Stimulated activated effector memory CD8-positive, alpha-beta T cell treated with anti-CD3 and anti-CD28 coated beads, Interleukin-12 subunit alpha, Interleukin-12 subunit beta, amount 100 ng/mL, for 72 hours (primary cell): ENCODE data around the gene KRI1.
"Not testable (repeated sequence)": the region's sequence is repeated elsewhere in the genome, so short reads cannot be mapped to it uniquely, and the experiment has no call there.

Source experiments
- ATAC-seq: fragments of 150-1000 bp; cut with Tn5 transposase; 2 replicates; pipeline ENCODE4 v1.10.0; 2021
- DNase-seq, 2 donors: peaks; one replicate each; pipeline ENCODE4 v3.0.0; 2021 to 2022; ENCODE audit warnings: low spot score in 2 of 2
- H3K27ac Mint-ChIP-seq: one replicate; pipeline ENCODE4 v1.8.0; 2022; ENCODE audit warnings: mild to moderate bottlenecking, mixed read lengths
- H3K36me3 Mint-ChIP-seq: one replicate; pipeline ENCODE4 v1.8.0; 2022; ENCODE audit warnings: mild to moderate bottlenecking, mixed read lengths
- H3K4me1 Mint-ChIP-seq: one replicate; pipeline ENCODE4 v1.8.0; 2022; ENCODE audit warnings: mixed read lengths
- H3K4me3 Mint-ChIP-seq: one replicate; pipeline ENCODE4 v1.8.0; 2022; ENCODE audit warnings: mild to moderate bottlenecking, mixed read lengths
- H3K9me3 Mint-ChIP-seq: one replicate; pipeline ENCODE4 v1.8.0; 2022; ENCODE audit warnings: mixed read lengths

The KRI1 gene

DNA sequence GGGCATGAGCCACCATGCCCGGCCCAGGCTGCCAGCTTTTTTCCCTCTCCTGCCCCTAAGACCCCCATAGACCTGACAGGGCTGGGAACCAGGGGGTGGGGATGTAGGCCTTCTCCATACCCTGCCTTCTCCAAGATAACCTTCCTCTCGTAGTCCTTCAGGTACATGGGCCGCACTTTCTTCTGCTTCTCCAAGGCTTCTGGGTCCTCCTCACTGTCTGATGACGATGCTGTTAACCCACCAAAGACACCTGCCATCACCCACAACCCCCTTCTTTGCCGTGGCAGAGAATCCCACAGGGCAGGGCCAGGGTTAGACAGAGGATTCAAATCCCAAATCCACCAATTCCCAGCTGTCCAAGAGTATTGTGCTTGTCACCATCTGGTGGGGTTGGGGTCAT, 3.2 kb downstream of the KRI1 start:
- Mint-ChIP-seq H3K4me1 (peaks cover 55% of the 10 kb centered on the region), H3K9me3 (no peaks in the 10 kb centered on the region), H3K27ac (no peak overlapping the region), H3K4me3 (no peak overlapping the region), H3K36me3 (peaks cover 96% of the 10 kb centered on the region)
- DNase-seq (no peak), ATAC-seq (no peak)

DNA sequence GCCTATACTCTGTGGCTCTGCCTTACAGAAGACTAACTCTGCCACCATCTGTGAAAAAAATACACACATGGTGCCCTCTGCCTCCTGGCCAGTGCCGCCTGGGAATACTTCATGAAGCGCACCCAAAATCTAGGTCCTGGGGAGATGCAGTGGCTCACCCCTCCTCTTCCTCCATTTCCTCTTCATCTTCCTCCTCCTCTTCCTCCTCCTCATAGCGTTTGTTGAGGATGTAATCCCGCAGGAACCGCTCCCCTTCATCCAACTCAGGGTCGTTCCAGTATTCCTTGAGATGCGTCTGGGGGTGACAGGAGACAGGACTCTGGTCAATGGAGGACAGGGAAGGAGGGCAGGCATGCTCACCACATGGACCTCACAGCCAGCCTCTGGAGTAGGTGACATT, 5.7 kb downstream of the KRI1 start:
- DNase-seq, result no peak
- Mint-ChIP-seq H3K36me3 (peaks cover 97% of the 10 kb centered on the region), H3K27ac (no peak overlapping the region), H3K4me3 (no peak overlapping the region), H3K4me1 (peaks cover 37% of the 10 kb centered on the region), H3K9me3 (no peaks in the 10 kb centered on the region)
- no peak for ATAC-seq

DNA sequence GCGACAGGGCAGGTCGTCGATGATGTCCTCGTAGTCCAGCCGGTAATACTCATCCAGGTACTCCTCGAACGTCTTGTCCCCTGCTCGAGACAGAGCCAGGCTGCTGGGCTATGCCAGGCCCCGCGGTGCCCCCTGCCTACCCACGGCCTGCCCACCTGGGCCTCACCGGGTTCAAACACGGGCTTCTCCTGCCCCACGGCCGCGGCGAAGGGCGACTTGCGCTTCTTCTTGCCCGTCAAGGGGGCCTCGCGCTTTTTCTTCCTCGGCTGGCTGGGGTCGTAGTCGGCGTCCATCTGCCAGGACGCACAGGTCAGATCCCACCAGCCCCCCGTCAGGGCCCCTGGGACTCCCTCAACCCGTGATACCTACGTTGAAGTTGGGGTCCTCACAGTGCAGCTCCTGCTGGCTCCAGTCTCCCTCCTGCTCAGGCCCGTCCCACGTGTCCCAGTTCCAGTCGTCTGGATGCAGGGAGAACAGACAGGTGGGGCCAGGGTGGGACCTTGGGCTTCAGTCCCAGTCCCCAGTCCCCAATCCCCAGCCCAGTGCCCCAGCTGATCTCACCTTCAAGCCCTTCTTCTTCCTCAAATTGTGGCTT, 8.1 kb downstream of the KRI1 start:
- DNase-seq (no peak), ATAC-seq (no peak)
- Mint-ChIP-seq H3K9me3 (no peaks in the 10 kb centered on the region), H3K4me1 (peaks cover 51% of the 10 kb centered on the region), H3K4me3 (no peak overlapping the region), H3K27ac (no peak overlapping the region), H3K36me3 (peaks cover 100% of the 10 kb centered on the region)

DNA sequence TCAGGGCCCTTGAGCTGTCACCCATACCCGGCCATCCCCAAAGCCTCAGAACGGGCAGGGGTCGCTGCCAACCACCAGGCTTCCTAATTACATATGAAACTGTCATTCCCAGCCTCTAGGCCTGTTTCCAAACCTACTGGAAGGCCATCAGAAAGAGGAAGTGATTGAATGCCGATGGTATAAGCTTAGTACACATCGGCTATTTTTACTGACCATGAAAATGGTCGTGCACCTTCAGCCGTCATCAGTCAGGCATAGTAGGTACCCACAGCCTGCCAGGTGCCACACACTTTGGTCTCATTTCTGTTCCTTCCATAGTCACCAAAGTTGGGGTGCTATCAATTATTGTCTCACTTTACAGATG, 10.2 kb downstream of the KRI1 start:
- no peak for ATAC-seq
- peaks cover 50% of the 10 kb centered on the region for H3K4me1 Mint-ChIP-seq
- DNase-seq, result no peak
- peak overlapping the region; percentile 91 for H3K27ac Mint-ChIP-seq
- no peak overlapping the region for H3K4me3 Mint-ChIP-seq
- no peaks in the 10 kb centered on the region for H3K9me3 Mint-ChIP-seq
- peaks cover 100% of the 10 kb centered on the region for H3K36me3 Mint-ChIP-seq

DNA sequence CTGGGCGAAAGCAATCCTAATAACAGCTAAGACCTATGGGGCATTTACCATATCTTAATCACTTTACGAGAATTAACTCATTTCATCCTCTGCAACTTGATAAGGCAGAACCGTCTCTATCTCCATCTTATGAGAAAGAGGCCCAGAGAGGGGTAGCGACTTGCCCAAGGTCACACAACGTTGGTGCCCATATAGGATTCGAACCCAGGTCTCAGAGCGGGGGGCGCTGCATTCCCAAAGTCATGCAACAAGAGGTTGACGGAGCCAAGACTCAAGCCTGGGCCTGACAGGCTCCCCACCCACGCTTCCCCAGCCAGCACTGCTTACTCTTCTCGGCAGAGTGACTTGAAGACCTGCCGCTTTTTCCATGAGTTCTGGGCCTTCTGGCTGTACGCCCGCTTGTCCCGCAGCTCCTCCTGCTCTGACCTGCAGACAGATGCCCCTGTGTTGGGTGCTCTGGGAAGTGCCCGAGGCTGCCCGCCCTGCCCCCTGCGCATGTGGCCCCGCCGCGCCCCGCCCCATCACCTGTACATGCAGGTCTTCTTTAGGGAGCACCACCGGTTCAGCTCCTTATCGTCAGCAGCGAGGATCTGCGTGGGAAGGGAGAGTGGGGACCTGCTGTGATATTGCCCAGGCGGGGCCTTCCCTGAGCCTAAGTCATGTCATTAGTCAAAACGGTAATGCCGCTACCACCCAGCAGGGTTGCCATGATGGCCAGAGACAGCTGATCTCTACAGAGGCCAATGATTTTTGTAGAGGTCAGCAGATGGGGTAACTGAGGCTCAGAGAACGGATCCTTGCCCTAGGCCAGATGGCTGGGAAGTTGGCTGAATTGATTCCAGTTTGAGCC, 10.8 kb downstream of the KRI1 start:
- no peak for ATAC-seq
- Mint-ChIP-seq H3K27ac (peak overlapping the region; percentile 91), H3K36me3 (peaks cover 100% of the 10 kb centered on the region), H3K9me3 (no peaks in the 10 kb centered on the region), H3K4me1 (peaks cover 50% of the 10 kb centered on the region), H3K4me3 (peak overlapping the region; percentile 55)
- DNase-seq, result no peak

DNA sequence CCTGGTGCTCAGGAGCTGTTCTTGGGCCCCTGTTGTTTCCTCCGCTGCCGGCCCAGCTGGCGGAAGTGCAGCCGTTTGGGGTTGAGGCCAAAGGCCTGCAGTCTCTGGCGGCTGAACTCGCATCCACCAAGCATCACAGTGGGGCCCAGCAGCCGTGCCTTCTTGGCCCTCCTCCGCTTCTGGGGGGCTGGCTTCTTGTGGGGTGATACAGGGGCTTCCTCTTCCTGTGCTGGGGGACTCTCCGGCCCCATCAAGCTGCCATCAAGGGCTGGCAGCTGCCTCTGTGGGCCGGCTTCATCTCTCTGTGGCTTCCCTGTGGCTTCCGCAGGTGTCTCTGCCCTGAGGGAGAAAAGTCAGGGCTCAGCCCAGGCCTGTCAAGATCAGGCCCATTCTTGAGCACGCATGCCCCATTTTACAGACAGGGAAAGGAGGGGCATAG, 11.8 kb downstream of the KRI1 start:
- H3K4me3 Mint-ChIP-seq, result peak overlapping the region; percentile 55
- H3K4me1 Mint-ChIP-seq, result peaks cover 50% of the 10 kb centered on the region
- no peaks in the 10 kb centered on the region for H3K9me3 Mint-ChIP-seq
- ATAC-seq (peak; percentile 82), DNase-seq (peak; percentile 42 to 81)
- peak overlapping the region; percentile 91 for H3K27ac Mint-ChIP-seq
- peaks cover 100% of the 10 kb centered on the region for H3K36me3 Mint-ChIP-seq

DNA sequence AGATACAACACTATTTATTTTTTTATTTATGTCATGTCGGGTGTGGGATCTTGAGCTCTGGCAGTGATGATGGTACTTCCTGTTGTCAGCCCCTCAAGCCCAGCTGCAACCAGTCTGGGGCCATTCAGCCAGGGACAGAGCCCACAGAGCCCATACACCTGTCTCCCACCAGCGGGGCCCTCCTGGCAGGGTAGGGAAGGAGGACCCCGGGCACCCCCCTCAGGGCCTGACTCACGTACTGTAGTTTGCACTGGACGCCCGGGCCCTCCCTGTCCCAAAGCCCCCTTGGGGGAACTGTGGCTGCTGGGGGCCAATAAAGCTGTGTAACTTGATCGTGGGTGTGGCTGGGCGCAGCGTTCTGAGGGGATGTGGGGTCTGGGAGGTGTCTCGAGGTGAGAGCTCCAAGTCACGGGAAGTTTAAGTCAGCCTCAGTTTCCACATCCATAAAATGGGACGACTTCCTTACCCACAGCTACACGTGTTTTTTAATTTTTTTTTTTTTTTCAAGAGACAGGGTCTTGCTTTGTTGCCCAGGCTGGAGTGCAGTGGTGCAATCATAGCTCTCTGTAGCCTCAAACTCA, 12.6 kb downstream of the KRI1 start:
- DNase-seq (no peak), ATAC-seq (no peak)
- Mint-ChIP-seq H3K36me3 (peaks cover 100% of the 10 kb centered on the region), H3K4me3 (peak overlapping the region; percentile 55), H3K27ac (peak overlapping the region; percentile 91), H3K4me1 (peaks cover 46% of the 10 kb centered on the region), H3K9me3 (no peaks in the 10 kb centered on the region)

DNA sequence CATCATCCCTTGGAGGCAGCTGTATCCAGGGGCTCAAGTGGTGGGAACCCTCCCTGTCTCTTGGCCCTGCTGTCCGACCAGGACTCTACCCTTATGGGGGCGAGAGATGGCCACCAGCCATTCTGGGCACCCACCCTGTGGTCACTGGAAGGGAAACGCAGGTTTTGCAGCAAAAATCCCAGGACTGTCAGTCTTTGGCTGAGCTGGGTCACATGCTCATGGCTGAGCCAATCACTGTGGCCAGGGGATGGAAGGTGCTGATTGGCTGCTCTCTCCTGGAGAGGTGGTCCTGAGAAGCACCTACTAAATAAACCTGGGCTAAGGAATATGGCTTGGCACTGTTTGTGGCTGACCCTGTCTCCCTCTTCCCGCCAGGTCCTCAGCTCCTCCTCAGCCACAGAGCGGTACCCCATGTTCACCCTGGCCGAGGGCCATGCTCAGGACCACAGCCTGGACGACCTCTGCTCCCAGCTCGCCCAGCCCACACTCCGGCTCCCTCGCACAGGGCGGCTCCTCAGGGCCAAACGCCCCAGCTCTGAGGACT, 13.2 kb downstream of the KRI1 start:
- H3K4me1 Mint-ChIP-seq, result peaks cover 42% of the 10 kb centered on the region
- H3K27ac Mint-ChIP-seq, result peak overlapping the region; percentile 91
- H3K4me3 Mint-ChIP-seq, result peak overlapping the region; percentile 55
- no peak for DNase-seq
- no peaks in the 10 kb centered on the region for H3K9me3 Mint-ChIP-seq
- H3K36me3 Mint-ChIP-seq, result peaks cover 98% of the 10 kb centered on the region
- ATAC-seq, result no peak

DNA sequence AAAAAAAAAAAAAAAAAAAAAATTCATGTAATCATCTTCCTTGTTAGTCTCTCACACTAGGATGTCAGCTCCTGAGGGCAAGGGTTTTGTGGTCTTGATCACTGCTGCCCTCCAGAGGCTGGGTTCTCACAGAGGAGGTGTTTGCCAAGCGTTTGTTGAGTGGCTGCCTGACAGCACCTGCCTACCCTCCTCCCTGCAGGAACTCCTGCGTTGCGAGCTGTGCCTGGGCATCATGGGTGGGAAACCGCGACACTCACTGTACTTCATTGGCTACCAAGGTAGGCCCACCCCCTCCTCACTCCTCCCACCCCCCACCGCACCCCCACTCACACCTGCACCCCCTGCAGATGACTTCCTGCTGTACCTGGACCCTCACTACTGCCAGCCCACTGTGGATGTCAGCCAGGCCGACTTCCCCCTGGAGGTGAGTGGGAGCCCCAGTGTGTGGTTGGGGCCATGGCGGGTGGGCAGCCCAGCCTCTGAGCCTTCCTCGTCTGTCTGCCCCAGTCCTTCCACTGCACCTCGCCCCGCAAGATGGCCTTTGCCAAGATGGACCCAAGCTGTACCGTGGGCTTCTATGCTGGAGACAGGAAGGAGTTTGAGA, 14.0 kb downstream of the KRI1 start:
- no peak overlapping the region for H3K4me3 Mint-ChIP-seq
- no peaks in the 10 kb centered on the region for H3K9me3 Mint-ChIP-seq
- ATAC-seq (peak; percentile 39), DNase-seq (no peak)
- peaks cover 42% of the 10 kb centered on the region for H3K4me1 Mint-ChIP-seq
- H3K36me3 Mint-ChIP-seq, result peaks cover 98% of the 10 kb centered on the region
- H3K27ac Mint-ChIP-seq, result peak overlapping the region; percentile 91

DNA sequence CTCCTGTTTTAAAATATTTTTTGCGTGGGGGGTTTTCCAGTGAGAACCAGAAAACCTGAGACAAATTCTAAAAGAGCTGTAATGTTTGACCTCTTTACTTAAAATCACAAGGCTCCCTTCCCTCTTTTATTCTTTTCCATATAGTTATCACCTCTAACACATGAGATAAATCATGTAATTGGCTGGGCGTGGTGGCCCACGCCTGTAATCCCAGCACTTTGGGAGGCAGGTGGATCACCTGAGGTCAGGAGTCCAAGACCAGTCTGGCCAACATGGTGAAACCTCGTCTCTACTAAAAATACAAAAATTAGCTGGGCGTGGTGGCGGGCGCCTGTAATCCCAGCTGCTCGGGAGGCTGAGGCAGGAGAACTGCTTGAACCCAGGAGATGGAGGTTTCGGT, 14.8 kb downstream of the KRI1 start:
- not testable (repeated sequence) for DNase-seq, H3K9me3 Mint-ChIP-seq, H3K4me3 Mint-ChIP-seq, ATAC-seq
- Mint-ChIP-seq H3K4me1 (peaks cover 41% of the 10 kb centered on the region), H3K27ac (peak overlapping the region; percentile 52), H3K36me3 (peaks cover 96% of the 10 kb centered on the region)

DNA sequence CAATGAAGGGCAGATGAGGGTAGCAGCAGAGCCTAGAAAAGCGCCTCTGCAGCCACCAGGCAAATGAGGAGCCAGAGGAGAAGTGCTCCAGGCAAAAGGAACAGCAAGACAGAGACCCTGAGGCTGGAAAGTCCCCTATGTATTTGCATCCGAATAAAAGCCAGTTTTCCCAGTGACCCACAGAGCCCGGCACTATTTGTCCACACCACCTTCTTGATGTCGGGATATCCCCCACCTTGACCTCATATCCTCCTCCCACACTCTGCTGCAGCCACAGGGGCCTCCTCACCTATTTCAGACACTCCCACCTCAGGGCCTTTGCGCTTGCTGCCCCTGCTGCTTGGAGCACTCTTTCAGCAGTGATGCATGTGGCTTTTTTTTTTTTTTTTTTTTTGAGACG, 15.5 kb downstream of the KRI1 start:
- Mint-ChIP-seq H3K4me1 (peaks cover 38% of the 10 kb centered on the region), H3K36me3 (peaks cover 94% of the 10 kb centered on the region)

DNA sequence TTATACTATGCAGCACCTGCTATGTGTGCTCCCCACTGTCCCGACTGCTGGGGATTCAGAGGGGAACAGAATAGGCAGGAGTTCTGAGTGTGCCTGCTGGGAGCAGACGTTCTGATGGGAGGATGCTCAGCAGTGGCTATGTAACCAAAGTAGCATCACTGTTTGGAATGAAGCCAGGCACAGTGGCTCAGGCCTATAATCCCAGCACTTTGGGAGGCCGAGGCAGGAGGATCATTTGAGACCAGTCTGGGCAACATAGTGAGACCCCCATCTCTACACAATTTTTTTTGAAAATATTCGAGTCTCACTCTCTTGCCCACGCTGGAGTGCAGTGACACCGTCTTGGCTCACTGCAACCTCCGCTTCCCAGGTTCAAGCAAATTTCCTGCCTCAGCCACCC, 16.1 kb downstream of the KRI1 start:
- no peaks in the 10 kb centered on the region for H3K9me3 Mint-ChIP-seq
- no peak overlapping the region for H3K4me3 Mint-ChIP-seq
- peaks cover 38% of the 10 kb centered on the region for H3K4me1 Mint-ChIP-seq
- H3K27ac Mint-ChIP-seq, result peak overlapping the region; percentile 29
- ATAC-seq, result no peak
- no peak for DNase-seq
- peaks cover 92% of the 10 kb centered on the region for H3K36me3 Mint-ChIP-seq

More for the DNA sequence above, 15.5 kb downstream of the KRI1 start:
- no peak overlapping the region for H3K4me3 Mint-ChIP-seq
- ATAC-seq (no peak), DNase-seq (no peak)
- H3K9me3 Mint-ChIP-seq, result no peaks in the 10 kb centered on the region
- peak overlapping the region; percentile 52 for H3K27ac Mint-ChIP-seq

DNA sequence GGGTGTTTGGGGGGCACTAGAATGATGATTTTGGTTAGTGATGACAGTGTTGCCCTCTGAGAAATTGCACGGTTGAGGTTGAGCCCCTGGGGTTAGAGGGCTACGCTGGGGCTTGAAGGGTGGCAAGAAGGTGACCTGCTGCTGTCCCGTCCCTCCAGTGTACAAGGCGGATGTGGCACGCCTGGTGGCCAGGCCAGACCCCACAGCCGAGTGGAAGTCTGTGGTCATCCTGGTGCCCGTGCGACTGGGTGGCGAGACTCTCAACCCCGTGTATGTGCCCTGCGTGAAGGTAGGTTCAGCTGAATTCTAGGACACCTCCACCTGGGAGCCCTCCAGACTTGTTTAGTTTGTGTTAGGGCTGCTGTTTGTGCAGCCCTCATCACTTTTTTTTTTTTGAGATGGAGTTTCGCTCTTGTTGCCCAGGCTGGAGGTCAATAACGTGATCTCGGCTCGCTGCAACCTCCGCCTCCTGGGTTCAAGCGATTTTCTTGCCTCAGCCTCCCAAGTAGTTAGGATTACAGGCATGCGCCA, 17.0 kb downstream of the KRI1 start:
- Mint-ChIP-seq H3K4me3 (no peak overlapping the region), H3K36me3 (peaks cover 83% of the 10 kb centered on the region), H3K27ac (no peak overlapping the region), H3K9me3 (no peaks in the 10 kb centered on the region), H3K4me1 (peaks cover 34% of the 10 kb centered on the region)
- DNase-seq (no peak), ATAC-seq (no peak)

DNA sequence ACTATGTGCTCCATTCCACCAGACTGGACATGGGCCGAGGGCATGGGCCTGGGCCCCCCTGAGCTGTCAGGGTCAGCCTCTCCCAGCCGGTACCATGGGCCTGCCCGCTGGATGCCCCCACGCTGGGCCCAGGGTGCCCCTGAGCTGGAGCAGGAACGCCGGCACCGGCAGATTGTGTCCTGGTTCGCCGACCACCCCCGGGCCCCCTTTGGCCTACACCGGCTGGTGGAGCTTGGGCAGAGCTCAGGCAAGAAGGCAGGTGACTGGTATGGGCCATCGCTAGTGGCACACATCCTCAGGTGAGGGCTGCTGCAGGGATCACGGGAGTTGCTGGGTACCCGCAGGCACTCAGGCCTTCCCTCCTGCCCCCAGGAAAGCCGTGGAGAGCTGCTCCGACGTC, 19.0 kb downstream of the KRI1 start:
- H3K4me1 Mint-ChIP-seq, result peaks cover 18% of the 10 kb centered on the region
- DNase-seq, result no peak
- peaks cover 63% of the 10 kb centered on the region for H3K36me3 Mint-ChIP-seq
- no peak for ATAC-seq
- H3K27ac Mint-ChIP-seq, result no peak overlapping the region
- H3K4me3 Mint-ChIP-seq, result no peak overlapping the region
- H3K9me3 Mint-ChIP-seq, result no peaks in the 10 kb centered on the region

DNA sequence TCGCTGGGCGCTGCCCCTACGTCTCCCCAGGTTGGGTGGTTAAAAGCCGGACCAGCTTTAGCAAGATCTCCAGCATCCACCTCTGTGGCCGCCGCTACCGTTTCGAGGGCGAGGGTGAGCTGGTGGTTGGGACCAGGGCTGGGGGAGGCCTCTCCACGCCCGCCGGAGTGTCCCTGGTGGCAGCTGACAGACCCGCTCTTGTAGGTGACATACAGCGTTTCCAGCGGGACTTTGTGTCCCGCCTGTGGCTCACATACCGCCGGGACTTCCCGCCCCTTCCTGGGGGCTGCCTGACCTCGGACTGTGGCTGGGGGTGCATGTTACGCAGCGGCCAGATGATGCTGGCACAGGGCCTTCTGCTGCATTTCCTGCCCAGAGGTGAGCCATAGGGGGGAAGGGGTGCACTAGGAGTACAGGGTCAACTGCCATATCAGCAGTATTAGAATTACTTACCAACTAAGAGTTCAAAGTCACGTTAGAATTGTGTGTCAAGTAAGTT, 21.0 kb downstream of the KRI1 start:
- ATAC-seq (no peak), DNase-seq (no peak)
- H3K4me3 Mint-ChIP-seq, result peak overlapping the region; percentile 83
- no peaks in the 10 kb centered on the region for H3K9me3 Mint-ChIP-seq
- peak overlapping the region; percentile 89 for H3K27ac Mint-ChIP-seq
- H3K4me1 Mint-ChIP-seq, result peaks cover 20% of the 10 kb centered on the region
- peaks cover 49% of the 10 kb centered on the region for H3K36me3 Mint-ChIP-seq
